ENCODE data around the gene IFITM5. TPM values are rescaled to one million over a fixed set of nuclear protein-coding genes. Genes with fewer than 3 reads are reported as not detected.

The IFITM5 gene
- total and polyA plus RNA-seq, 2 of the 8 experiments (the other 6 are each of a cell fraction or from before 2014, with no cell fraction given), result not detected

DNA sequence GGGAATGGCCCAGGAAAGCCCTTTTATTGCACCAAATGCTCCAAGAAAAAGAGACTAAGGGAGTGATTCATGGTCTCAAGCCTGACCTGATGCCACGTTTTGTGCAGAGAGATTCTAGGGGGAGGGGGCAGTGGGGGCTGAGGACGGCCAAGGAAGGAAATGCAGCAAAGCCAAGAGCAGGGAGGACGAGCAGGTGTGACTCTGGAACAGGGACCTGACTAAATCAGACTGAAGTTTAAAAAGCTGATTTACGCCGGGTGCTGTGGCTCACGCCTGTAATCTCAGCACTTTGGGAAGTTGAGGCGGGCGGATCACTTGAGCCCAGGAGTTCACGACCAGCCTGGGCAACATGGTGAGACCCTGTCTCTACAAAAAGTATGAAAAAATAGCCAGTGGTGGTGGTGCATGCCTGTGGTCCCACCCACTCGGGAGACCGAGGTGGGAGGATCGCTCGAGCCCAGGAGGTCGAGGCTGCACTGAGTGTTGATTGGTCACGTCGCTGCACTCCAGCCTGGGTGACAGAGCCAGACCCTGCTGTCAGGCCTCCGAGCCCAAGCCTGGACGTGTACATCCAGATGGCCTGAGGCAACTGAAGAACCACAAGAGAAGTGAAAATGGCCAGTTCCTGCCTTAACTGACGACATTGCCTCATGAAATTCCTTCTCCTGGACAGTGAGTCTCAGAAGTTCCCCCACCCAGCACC lies 32.2 kb upstream of the IFITM5 start (continued):
- TF ChIP-seq NRF1 (IDR thresholded peaks at IDR 0.05; ENCODE audit: low read depth, low read length), result no peak
